Esophagus muscularis mucosa (tissue), 3 donors: ENCODE results near the gene CNPY2.

Experiments used
- POLR2A ChIP-seq: fragments of 450-650 bp; IDR thresholded peaks from one replicate; pipeline ENCODE4 v1.6.1; 2017; ENCODE audit warnings: antibody characterized with exemption, moderate library complexity, mild to moderate bottlenecking, low read depth
- POLR2AphosphoS5 ChIP-seq, 2 donors: sonication (generic); formaldehyde crosslinking; IDR thresholded peaks; one replicate each; pipeline ENCODE4 v1.6.1; 2017; ENCODE audit warnings: antibody characterized with exemption in 2 of 2
- TF ChIP-seq, protein P1 (sequence below), 3 experiments: fragments of 200-600 bp in 2 of 3; fragments of 450-650 bp in 1 of 3; sonication (generic) in 2 of 3; IDR thresholded peaks; one replicate each; pipeline ENCODE4 v1.5.1; 2017 to 2019; ENCODE audit warnings: antibody characterized with exemption in 3 of 3, mild to moderate bottlenecking in 2 of 3, moderate library complexity in 1 of 3

DNA sequence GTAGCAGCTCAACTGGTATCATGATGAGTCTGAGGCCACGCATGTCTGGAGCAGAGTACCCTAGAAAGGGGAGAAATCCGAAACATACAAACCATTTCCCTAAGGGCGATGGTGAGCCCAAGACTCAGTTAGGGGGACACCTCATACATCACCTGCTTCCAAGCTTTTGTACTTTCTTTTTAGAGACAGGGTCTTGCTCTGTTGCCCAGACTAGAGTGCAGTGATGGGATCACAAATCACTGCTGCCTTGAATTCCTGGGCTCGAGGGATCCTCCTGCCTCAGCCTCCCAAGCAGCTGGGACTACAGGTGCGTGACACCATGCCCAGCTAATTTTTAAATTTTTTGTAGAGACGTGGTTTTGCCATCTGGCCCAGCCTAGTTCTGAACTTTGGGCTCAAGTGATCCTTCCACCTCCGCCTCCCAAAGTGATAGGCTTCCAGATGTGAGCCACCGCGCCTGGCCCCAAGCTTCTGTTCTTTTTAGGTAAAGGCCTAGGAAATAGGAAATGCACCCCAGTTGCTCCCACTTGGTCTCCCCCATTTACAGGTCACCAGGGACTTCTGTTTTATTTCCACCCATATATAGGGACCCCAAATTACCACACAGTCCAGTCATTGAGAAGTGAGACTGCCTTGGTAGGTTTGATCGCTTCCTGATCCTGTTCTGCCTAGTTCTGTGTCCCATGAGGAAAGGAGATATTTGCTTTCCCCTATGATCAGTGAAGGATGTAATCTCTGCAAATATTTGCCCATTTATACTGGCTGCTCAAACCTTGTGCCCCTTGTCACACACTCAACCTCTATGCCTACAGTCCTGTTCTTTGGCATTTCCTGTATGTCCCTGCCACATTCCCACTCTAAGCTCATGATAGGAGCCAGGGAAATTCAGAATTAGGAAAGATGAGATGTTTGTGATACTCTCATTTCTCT lies 46.6 kb upstream of the CNPY2 start, which contains the start of gene APOF:
- TF ChIP-seq POLR2AphosphoS5 (IDR thresholded peaks at IDR 0.05) (no peak), POLR2A (no peak)
- TF ChIP-seq, protein P1, sequence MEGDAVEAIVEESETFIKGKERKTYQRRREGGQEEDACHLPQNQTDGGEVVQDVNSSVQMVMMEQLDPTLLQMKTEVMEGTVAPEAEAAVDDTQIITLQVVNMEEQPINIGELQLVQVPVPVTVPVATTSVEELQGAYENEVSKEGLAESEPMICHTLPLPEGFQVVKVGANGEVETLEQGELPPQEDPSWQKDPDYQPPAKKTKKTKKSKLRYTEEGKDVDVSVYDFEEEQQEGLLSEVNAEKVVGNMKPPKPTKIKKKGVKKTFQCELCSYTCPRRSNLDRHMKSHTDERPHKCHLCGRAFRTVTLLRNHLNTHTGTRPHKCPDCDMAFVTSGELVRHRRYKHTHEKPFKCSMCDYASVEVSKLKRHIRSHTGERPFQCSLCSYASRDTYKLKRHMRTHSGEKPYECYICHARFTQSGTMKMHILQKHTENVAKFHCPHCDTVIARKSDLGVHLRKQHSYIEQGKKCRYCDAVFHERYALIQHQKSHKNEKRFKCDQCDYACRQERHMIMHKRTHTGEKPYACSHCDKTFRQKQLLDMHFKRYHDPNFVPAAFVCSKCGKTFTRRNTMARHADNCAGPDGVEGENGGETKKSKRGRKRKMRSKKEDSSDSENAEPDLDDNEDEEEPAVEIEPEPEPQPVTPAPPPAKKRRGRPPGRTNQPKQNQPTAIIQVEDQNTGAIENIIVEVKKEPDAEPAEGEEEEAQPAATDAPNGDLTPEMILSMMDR (IDR thresholded peaks at IDR 0.05) = no peak
